Hepatocyte (in vitro differentiated cells): Measurements from ENCODE around the gene RNF217. TPM values are rescaled to one million over a fixed set of nuclear protein-coding genes. Genes with fewer than 3 reads are reported as not detected.
"Not testable (repeated sequence)": the region's sequence is repeated elsewhere in the genome, so short reads cannot be mapped to it uniquely, and the experiment has no call there.

ENCODE experiments used
- DNase-seq: peaks from one replicate; pipeline ENCODE4 v3.0.0-alpha.2; 2016; ENCODE audit warnings: low spot score
- H2AFZ ChIP-seq: fragments of 200-600 bp; sonication (generic); 2 replicates; pipeline ENCODE4 v1.6.0; 2016; ENCODE audit warnings: antibody characterized with exemption, mild to moderate bottlenecking
- H3K27ac ChIP-seq: fragments of 200-600 bp; sonication (generic); 2 replicates; pipeline ENCODE4 v1.5.1; 2016; ENCODE audit warnings: mild to moderate bottlenecking
- H3K27me3 ChIP-seq: fragments of 200-600 bp; sonication (generic); 2 replicates; pipeline ENCODE4 v1.6.1; 2016
- H3K36me3 ChIP-seq: fragments of 200-600 bp; sonication (generic); replicated peaks from 2 replicates; pipeline ENCODE4 v1.5.1; 2016; ENCODE audit warnings: low read depth; ENCODE audit not compliant: insufficient read depth
- H3K4me1 ChIP-seq: fragments of 200-600 bp; sonication (generic); 2 replicates; pipeline ENCODE4 v1.5.1; 2016; ENCODE audit warnings: mild to moderate bottlenecking, moderate library complexity; ENCODE audit not compliant: insufficient read depth
- H3K4me2 ChIP-seq: fragments of 200-600 bp; sonication (generic); 2 replicates; pipeline ENCODE4 v1.6.0; 2016
- H3K4me3 ChIP-seq: fragments of 200-600 bp; sonication (generic); 2 replicates; pipeline ENCODE4 v1.5.1; 2016; ENCODE audit warnings: mild to moderate bottlenecking
- H3K79me2 ChIP-seq: fragments of 200-600 bp; sonication (generic); 2 replicates; pipeline ENCODE4 v1.6.0; 2017; ENCODE audit warnings: mild to moderate bottlenecking
- H3K9me2 ChIP-seq: fragments of 200-600 bp; sonication (generic); replicated peaks from 2 replicates; pipeline ENCODE4 v1.6.0; 2017; ENCODE audit warnings: mild to moderate bottlenecking; ENCODE audit not compliant: insufficient read depth
- H3K9me3 ChIP-seq: fragments of 200-600 bp; sonication (generic); 2 replicates; pipeline ENCODE4 v1.5.1; 2016; ENCODE audit warnings: low read depth, mild to moderate bottlenecking
- H4K20me1 ChIP-seq: fragments of 200-600 bp; sonication (generic); 2 replicates; pipeline ENCODE4 v1.6.0; 2016; ENCODE audit warnings: mild to moderate bottlenecking; ENCODE audit not compliant: insufficient read depth, poor library complexity, severe bottlenecking
- EZH2 ChIP-seq: fragments of 200-600 bp; sonication (generic); IDR thresholded peaks from 2 replicates; pipeline ENCODE4 v1.6.1; 2016; ENCODE audit warnings: antibody characterized with exemption, mild to moderate bottlenecking, borderline replicate concordance
- EZH2phosphoT487 ChIP-seq: fragments of 200-600 bp; sonication (generic); IDR thresholded peaks from one replicate; pipeline ENCODE4 v1.6.1; 2018; ENCODE audit warnings: antibody characterized with exemption, mild to moderate bottlenecking, low read depth, moderate library complexity; ENCODE audit not compliant: unreplicated experiment, severe bottlenecking
- WGBS: methylation state at CpG from one replicate; pipeline ENCODE4 v1.1.6; 2016; ENCODE audit warnings: low lambda C conversion rate; ENCODE audit errors: missing lambda C conversion rate; 5-methylcytosine and 5-hydroxymethylcytosine counted together
- polyA plus RNA-seq: library from polyadenylated mRNA; unstranded; fragments of >200 nt; fragmentation: Nextera tagmentation; extraction: Ambion mirVana; gene quantifications from 2 replicates; pipeline ENCODE4 v1.2.1, GENCODE V29; 2016
- total RNA-seq: library from RNA; depleted of rRNA; stranded (reverse); fragments of >200 nt; gene quantifications from 2 replicates; pipeline ENCODE4 v1.2.3, GENCODE V29; 2014
- TF ChIP-seq, protein P1 (sequence below): fragments of 200-600 bp; sonication (generic); IDR thresholded peaks from 2 replicates; pipeline ENCODE4 v1.5.1; 2016; ENCODE audit warnings: antibody characterized with exemption, mild to moderate bottlenecking; ENCODE audit not compliant: poor library complexity

RNF217 gene
- total RNA-seq, result 18.4 and 167 TPM in 2 replicates
- 7.9 and 8.8 TPM in 2 replicates for polyA plus RNA-seq

DNA sequence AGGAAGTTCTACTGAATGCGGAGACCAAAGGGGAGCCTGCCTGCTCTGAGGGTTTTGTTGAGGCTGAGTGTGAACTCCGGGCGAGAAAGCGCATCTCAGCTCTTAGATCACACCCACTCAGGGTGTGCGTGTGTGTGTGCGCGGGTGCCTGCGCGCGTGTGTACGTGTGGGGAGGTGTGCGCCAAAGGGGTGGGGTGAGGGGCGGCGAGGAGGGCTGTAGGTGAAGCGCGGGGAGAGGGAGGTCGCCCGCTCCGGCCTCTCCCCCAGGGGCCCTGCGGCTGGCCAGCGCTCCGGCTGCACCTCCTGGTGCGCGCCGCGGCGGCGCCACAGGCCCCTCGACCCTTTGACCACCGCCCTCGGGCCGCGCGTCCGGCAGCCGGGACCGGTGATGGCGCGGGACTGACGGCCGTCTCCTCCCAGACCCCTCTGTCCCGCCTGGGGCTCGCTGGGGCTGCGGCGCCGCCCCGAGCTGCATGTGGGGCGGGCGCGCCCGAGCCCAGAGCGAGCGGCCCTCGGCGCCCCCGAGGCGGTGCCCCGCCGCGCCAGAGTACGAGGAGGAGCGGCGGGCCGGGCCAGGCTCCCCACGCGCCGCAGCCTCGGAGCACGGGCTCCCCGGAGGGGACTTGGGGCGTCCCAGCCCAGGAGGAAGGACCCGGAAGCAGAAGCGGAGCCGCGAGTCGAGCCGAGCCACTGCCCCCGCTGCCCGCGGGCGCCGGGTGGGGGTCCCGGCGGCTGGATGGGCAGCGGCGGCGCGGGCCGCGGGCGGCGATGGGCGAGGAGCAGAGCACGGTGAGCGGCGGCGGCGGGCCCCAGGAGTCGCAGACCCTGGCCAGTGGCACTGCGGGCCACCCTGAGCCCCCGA lies at the start of gene RNF217:
Gene RNF217, plus strand, starts transcription at position 661 of the 862 bp plus-strand sequence. Its CDS starts 108 bp downstream, at position 769.
- Histone ChIP-seq H4K20me1 (peaks cover 4% of the 10 kb centered on the region), H3K9me2 (no peaks in the 10 kb centered on the region), H3K27ac (peak within 1 kb of the TSS; percentile 81), H3K4me2 (peak within 1 kb of the TSS; percentile 89), H3K4me1 (peaks cover 24% of the 10 kb centered on the region), H3K79me2 (peaks cover 44% of the 10 kb centered on the region), H2AFZ (peak within 1 kb of the TSS; percentile 41), H3K4me3 (peak within 1 kb of the TSS; percentile 27), H3K9me3 (no peaks in the 10 kb centered on the region), H3K36me3 (no peaks in the 10 kb centered on the region), H3K27me3 (no peaks in the 10 kb centered on the region)
- TF ChIP-seq EZH2 (no peak), EZH2phosphoT487 (no peak)
- TF ChIP-seq, protein P1, sequence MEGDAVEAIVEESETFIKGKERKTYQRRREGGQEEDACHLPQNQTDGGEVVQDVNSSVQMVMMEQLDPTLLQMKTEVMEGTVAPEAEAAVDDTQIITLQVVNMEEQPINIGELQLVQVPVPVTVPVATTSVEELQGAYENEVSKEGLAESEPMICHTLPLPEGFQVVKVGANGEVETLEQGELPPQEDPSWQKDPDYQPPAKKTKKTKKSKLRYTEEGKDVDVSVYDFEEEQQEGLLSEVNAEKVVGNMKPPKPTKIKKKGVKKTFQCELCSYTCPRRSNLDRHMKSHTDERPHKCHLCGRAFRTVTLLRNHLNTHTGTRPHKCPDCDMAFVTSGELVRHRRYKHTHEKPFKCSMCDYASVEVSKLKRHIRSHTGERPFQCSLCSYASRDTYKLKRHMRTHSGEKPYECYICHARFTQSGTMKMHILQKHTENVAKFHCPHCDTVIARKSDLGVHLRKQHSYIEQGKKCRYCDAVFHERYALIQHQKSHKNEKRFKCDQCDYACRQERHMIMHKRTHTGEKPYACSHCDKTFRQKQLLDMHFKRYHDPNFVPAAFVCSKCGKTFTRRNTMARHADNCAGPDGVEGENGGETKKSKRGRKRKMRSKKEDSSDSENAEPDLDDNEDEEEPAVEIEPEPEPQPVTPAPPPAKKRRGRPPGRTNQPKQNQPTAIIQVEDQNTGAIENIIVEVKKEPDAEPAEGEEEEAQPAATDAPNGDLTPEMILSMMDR, result no peak
- DNase-seq, result peak; percentile 71
- WGBS, result 1% methylated on average over 62 of the region's 101 CpGs

- H3K4me3 ChIP-seq, result no peak overlapping the region
- no peaks in the 10 kb centered on the region for H4K20me1 ChIP-seq
- no peak overlapping the region for H2AFZ ChIP-seq
- 94% methylated on average over 1 of the region's 1 CpG for WGBS
- H3K27me3 ChIP-seq, result no peaks in the 10 kb centered on the region
- TF ChIP-seq EZH2phosphoT487 (no peak), EZH2 (no peak)
- TF ChIP-seq, protein P1, result no peak
- H3K4me2 ChIP-seq, result no peak overlapping the region
- no peaks in the 10 kb centered on the region for H3K4me1 ChIP-seq
- no peaks in the 10 kb centered on the region for H3K36me3 ChIP-seq
- H3K9me3 ChIP-seq, result no peaks in the 10 kb centered on the region
- DNase-seq, result no peak
- H3K9me2 ChIP-seq, result no peaks in the 10 kb centered on the region
- no peaks in the 10 kb centered on the region for H3K79me2 ChIP-seq
- H3K27ac ChIP-seq, result no peak overlapping the region
Observed at GRCh38 chr6:124913056-124913455, 49.2 kb upstream of the RNF217 start.

GRCh38 chr6:124917769-124918168 lies 44.5 kb upstream of the RNF217 start:
- Histone ChIP-seq H4K20me1 (no peaks in the 10 kb centered on the region), H3K79me2 (no peaks in the 10 kb centered on the region), H3K9me2 (no peaks in the 10 kb centered on the region), H3K27me3 (no peaks in the 10 kb centered on the region), H3K4me2 (no peak overlapping the region), H3K4me3 (no peak overlapping the region), H3K4me1 (no peaks in the 10 kb centered on the region), H3K9me3 (no peaks in the 10 kb centered on the region), H3K27ac (no peak overlapping the region), H2AFZ (no peak overlapping the region), H3K36me3 (no peaks in the 10 kb centered on the region)
- no peak for TF ChIP-seq EZH2
- TF ChIP-seq EZH2phosphoT487, result no peak
- TF ChIP-seq, protein P1, result no peak
- WGBS, result 76% methylated on average over 1 of the region's 1 CpG
- no peak for DNase-seq

DNA sequence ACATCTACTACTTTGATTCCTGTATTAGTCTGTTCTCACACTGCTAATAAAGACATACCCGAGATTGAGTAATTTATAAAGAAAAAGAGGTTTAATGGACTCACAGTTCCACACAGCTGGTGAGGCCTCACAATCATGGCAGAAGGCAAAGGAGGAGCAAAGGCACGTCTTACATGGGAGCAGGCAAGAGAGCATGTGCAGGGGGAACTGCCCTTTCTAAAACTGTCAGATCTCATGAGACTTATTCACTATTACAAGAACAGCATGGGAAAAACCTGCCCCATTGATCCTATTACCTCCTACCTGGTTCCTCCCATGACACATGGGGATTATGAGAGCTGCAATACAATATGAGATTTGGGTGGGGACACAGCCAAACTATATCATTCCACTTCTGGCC lies 42.5 kb upstream of the RNF217 start:
- H3K9me3 ChIP-seq, H2AFZ ChIP-seq, H4K20me1 ChIP-seq, H3K36me3 ChIP-seq, H3K27me3 ChIP-seq, H3K79me2 ChIP-seq, H3K4me2 ChIP-seq, DNase-seq, H3K27ac ChIP-seq, H3K9me2 ChIP-seq, H3K4me1 ChIP-seq, H3K4me3 ChIP-seq: not testable (repeated sequence)
- WGBS, result 95% methylated on average over 2 of the region's 2 CpGs
